Neural progenitor cell (in vitro differentiated cells): ENCODE measurements around the gene MED27. TPM values are rescaled to one million over a fixed set of nuclear protein-coding genes. Genes with fewer than 3 reads are reported as not detected.
A peak's percentile ranks its signal among the peaks of the same experiment; 100 is the strongest.

Experiments used
- DNase-seq: peaks from one replicate; pipeline ENCODE4 v3.0.0-alpha.2; 2016; ENCODE audit warnings: low spot score
- H2AFZ ChIP-seq: fragments of 200-600 bp; sonication (generic); replicated peaks from 2 replicates; pipeline ENCODE4 v1.6.1; 2016; ENCODE audit warnings: antibody characterized with exemption
- H3F3A ChIP-seq: fragments of 200-600 bp; sonication (generic); 2 replicates; pipeline ENCODE4 v1.6.1; 2016; ENCODE audit warnings: antibody characterized with exemption, low read depth
- H3K27ac ChIP-seq: fragments of 200-600 bp; sonication (generic); 2 replicates; pipeline ENCODE4 v1.5.1; 2016; ENCODE audit warnings: mild to moderate bottlenecking
- H3K27me3 ChIP-seq: fragments of 200-600 bp; sonication (generic); 2 replicates; pipeline ENCODE4 v1.6.1; 2016; ENCODE audit warnings: mild to moderate bottlenecking, moderate library complexity
- H3K36me3 ChIP-seq: fragments of 200-600 bp; sonication (generic); 2 replicates; pipeline ENCODE4 v1.5.1; 2016
- H3K4me1 ChIP-seq: fragments of 200-600 bp; sonication (generic); 2 replicates; pipeline ENCODE4 v1.6.1; 2016; ENCODE audit warnings: mixed run types
- H3K4me2 ChIP-seq: fragments of 200-600 bp; sonication (generic); 2 replicates; pipeline ENCODE4 v1.6.1; 2016
- H3K4me3 ChIP-seq: fragments of 200-600 bp; sonication (generic); 2 replicates; pipeline ENCODE4 v1.5.1; 2016
- H3K79me2 ChIP-seq: fragments of 200-600 bp; sonication (generic); 2 replicates; pipeline ENCODE4 v1.6.1; 2016; ENCODE audit warnings: low read depth
- H3K9ac ChIP-seq: fragments of 200-600 bp; sonication (generic); 2 replicates; pipeline ENCODE4 v1.6.1; 2016
- H3K9me3 ChIP-seq: fragments of 200-600 bp; sonication (generic); 2 replicates; pipeline ENCODE4 v1.5.1; 2016; ENCODE audit warnings: low read depth
- H4K20me1 ChIP-seq: fragments of 200-600 bp; sonication (generic); 2 replicates; pipeline ENCODE4 v1.6.1; 2016; ENCODE audit warnings: low read depth
- H3K27ac Mint-ChIP-seq: 3 replicates; pipeline ENCODE4 v1.8.0; 2021; ENCODE audit warnings: mixed read lengths
- H3K27me3 Mint-ChIP-seq: 2 replicates; pipeline ENCODE4 v1.8.0; 2022; ENCODE audit warnings: low read depth, mild to moderate bottlenecking, inconsistent platforms, moderate library complexity, mixed read lengths; ENCODE audit not compliant: insufficient read depth
- H3K36me3 Mint-ChIP-seq: 3 replicates; pipeline ENCODE4 v1.8.0; 2021; ENCODE audit warnings: mixed read lengths
- H3K4me1 Mint-ChIP-seq: 3 replicates; pipeline ENCODE4 v1.8.0; 2021; ENCODE audit warnings: mixed read lengths
- H3K4me3 Mint-ChIP-seq: 3 replicates; pipeline ENCODE4 v1.8.0; 2021; ENCODE audit warnings: mild to moderate bottlenecking, moderate library complexity, mixed read lengths
- H3K9me3 Mint-ChIP-seq: 3 replicates; pipeline ENCODE4 v1.8.0; 2020; ENCODE audit warnings: mixed read lengths
- EZH2 ChIP-seq: fragments of 200-600 bp; sonication (generic); IDR thresholded peaks from 2 replicates; pipeline ENCODE4 v1.6.1; 2017; ENCODE audit warnings: antibody characterized with exemption, mild to moderate bottlenecking, moderate library complexity
- EZH2phosphoT487 ChIP-seq: fragments of 200-600 bp; sonication (generic); IDR thresholded peaks from 2 replicates; pipeline ENCODE4 v1.6.1; 2017; ENCODE audit warnings: antibody characterized with exemption
- total RNA-seq: library from RNA; depleted of rRNA; stranded (reverse); fragments of >200 nt; gene quantifications from 2 replicates; pipeline ENCODE4 v1.2.3, GENCODE V29; 2015; ENCODE audit warnings: low replicate concordance
- TF ChIP-seq, protein P1 (sequence below): fragments of 200-600 bp; sonication (generic); IDR thresholded peaks from 2 replicates; pipeline ENCODE4 v1.5.1; 2017; ENCODE audit warnings: antibody characterized with exemption, mild to moderate bottlenecking

MED27 gene
- total RNA-seq, 1 donor from 2014 or later = 15.1 TPM

- no peaks in the 10 kb centered on the region for H3K27me3 ChIP-seq
- H3K9me3 ChIP-seq = no peaks in the 10 kb centered on the region
- H3K4me1 Mint-ChIP-seq = peaks cover 21% of the 10 kb centered on the region
- H4K20me1 ChIP-seq = peaks cover 4% of the 10 kb centered on the region
- no peaks in the 10 kb centered on the region for H3F3A ChIP-seq
- H3K9me3 Mint-ChIP-seq = no peaks in the 10 kb centered on the region
- H3K4me1 ChIP-seq = peaks cover 22% of the 10 kb centered on the region
- no peak overlapping the region for H3K4me3 ChIP-seq
- no peak overlapping the region for H2AFZ ChIP-seq
- H3K9ac ChIP-seq = no peak overlapping the region
- H3K27me3 Mint-ChIP-seq = peaks cover 3% of the 10 kb centered on the region
- H3K27ac ChIP-seq = no peak overlapping the region
- TF ChIP-seq, protein P1, sequence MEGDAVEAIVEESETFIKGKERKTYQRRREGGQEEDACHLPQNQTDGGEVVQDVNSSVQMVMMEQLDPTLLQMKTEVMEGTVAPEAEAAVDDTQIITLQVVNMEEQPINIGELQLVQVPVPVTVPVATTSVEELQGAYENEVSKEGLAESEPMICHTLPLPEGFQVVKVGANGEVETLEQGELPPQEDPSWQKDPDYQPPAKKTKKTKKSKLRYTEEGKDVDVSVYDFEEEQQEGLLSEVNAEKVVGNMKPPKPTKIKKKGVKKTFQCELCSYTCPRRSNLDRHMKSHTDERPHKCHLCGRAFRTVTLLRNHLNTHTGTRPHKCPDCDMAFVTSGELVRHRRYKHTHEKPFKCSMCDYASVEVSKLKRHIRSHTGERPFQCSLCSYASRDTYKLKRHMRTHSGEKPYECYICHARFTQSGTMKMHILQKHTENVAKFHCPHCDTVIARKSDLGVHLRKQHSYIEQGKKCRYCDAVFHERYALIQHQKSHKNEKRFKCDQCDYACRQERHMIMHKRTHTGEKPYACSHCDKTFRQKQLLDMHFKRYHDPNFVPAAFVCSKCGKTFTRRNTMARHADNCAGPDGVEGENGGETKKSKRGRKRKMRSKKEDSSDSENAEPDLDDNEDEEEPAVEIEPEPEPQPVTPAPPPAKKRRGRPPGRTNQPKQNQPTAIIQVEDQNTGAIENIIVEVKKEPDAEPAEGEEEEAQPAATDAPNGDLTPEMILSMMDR = no peak
- TF ChIP-seq EZH2 (no peak), EZH2phosphoT487 (no peak)
- H3K36me3 Mint-ChIP-seq = peaks cover 7% of the 10 kb centered on the region
- H3K4me2 ChIP-seq = no peak overlapping the region
- no peak overlapping the region for H3K4me3 Mint-ChIP-seq
- no peaks in the 10 kb centered on the region for H3K36me3 ChIP-seq
- no peak for DNase-seq
- peaks cover 57% of the 10 kb centered on the region for H3K79me2 ChIP-seq
- H3K27ac Mint-ChIP-seq = peak overlapping the region; percentile 11
Observed at GRCh38 chr9:132056717-132057560, 22.7 kb downstream of the MED27 start.

DNA sequence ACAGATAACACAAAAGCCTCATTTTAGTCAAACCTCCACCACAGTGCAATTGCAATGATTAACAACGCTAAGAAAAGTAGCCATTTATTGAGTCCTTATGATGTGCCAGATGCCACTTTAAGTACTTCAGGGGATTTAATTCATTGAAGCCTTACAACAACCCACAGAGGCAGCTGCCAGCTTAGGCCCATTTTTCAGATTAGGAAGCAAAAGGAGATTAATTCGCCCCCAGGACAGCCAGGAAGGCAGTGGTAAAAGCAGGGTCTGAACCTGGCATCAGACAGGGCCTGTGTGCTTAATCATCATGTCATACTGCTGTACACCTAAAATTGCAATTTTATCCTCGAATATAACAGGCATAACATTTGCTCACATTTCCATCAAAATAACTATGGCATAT lies 23.9 kb downstream of the MED27 start:
- H3K9ac ChIP-seq = no peak overlapping the region
- Mint-ChIP-seq H3K4me3 (no peak overlapping the region), H3K9me3 (no peaks in the 10 kb centered on the region), H3K27me3 (peaks cover 3% of the 10 kb centered on the region), H3K27ac (no peak overlapping the region), H3K4me1 (peaks cover 21% of the 10 kb centered on the region), H3K36me3 (peaks cover 7% of the 10 kb centered on the region)
- H3K79me2 ChIP-seq = peaks cover 67% of the 10 kb centered on the region
- H4K20me1 ChIP-seq = peaks cover 11% of the 10 kb centered on the region
- peaks cover 22% of the 10 kb centered on the region for H3K4me1 ChIP-seq
- TF ChIP-seq, protein P1 = no peak
- TF ChIP-seq EZH2 = no peak
- no peak for TF ChIP-seq EZH2phosphoT487
- no peak overlapping the region for H2AFZ ChIP-seq
- DNase-seq = no peak
- no peaks in the 10 kb centered on the region for H3F3A ChIP-seq
- H3K27ac ChIP-seq = no peak overlapping the region
- H3K9me3 ChIP-seq = no peaks in the 10 kb centered on the region
- H3K4me3 ChIP-seq = no peak overlapping the region
- no peaks in the 10 kb centered on the region for H3K27me3 ChIP-seq
- H3K36me3 ChIP-seq = no peaks in the 10 kb centered on the region
- H3K4me2 ChIP-seq = no peak overlapping the region

DNA sequence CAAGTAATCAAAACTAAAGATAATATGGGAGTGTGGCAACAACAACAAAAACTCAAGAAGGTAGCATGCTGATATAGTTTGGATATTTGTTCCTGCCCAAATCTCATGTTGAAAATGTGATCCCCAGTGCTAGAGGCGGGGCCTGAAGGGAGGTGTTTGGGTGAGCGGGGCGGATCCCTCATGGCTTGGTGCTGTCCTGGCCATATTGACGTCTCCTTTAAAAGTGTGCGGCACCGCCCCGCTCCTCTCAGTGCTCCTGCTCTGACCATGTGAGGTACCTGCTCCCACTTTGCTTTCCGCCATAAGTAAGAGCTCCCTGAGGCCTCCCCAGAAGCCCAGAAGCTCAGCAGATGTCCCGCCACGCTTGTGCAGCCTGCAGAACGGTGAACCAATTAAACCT lies 25.6 kb downstream of the MED27 start:
- Histone ChIP-seq H3K4me2 (no peak overlapping the region), H3F3A (no peaks in the 10 kb centered on the region), H3K27ac (no peak overlapping the region), H3K9ac (no peak overlapping the region), H4K20me1 (peaks cover 25% of the 10 kb centered on the region), H3K27me3 (no peaks in the 10 kb centered on the region), H3K9me3 (no peaks in the 10 kb centered on the region), H3K4me1 (peaks cover 22% of the 10 kb centered on the region), H3K4me3 (no peak overlapping the region), H3K36me3 (no peaks in the 10 kb centered on the region), H2AFZ (no peak overlapping the region), H3K79me2 (peaks cover 61% of the 10 kb centered on the region)
- TF ChIP-seq, protein P1 = no peak
- TF ChIP-seq EZH2phosphoT487 (no peak), EZH2 (no peak)
- Mint-ChIP-seq H3K4me3 (no peak overlapping the region), H3K9me3 (no peaks in the 10 kb centered on the region), H3K36me3 (peaks cover 11% of the 10 kb centered on the region), H3K27me3 (peaks cover 3% of the 10 kb centered on the region), H3K4me1 (peaks cover 21% of the 10 kb centered on the region), H3K27ac (no peak overlapping the region)
- no peak for DNase-seq
